ENCODE data around the gene NEMP2. TPM values are rescaled to one million over a fixed set of nuclear protein-coding genes. Genes with fewer than 3 reads are reported as not detected.

Gene NEMP2
- polyA plus RNA-seq, 1 donor from 2014 or later, result 1.1 TPM

DNA sequence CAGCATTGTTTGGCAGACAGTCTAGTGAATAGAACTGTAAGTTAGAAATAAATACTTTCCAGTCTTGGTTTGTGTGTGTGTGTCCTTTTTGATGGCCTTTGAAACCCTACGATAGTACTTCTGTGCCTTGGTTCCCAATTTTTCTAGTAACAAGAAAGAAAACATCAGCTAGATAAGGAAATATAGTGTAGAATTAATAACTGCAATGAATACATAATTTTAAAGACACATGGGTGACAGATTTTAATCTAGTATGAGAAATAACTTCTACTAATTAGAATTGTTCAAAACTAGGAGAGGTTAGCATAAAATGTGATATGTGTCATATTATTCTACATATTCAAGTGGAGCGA lies 44.5 kb upstream of the NEMP2 start:
- no peaks in the 10 kb centered on the region for H4K20me1 ChIP-seq (ENCODE audit: insufficient read depth)
- H2AFZ ChIP-seq (ENCODE audit: low read depth, low read length), result no peak overlapping the region
- no peaks in the 10 kb centered on the region for H3K79me2 ChIP-seq (replicated peaks; ENCODE audit: insufficient read depth, low read length)
- H3F3A ChIP-seq (ENCODE audit: insufficient read depth, low read length, poor library complexity, severe bottlenecking), result no peaks in the 10 kb centered on the region
- no peak overlapping the region for H3K9ac ChIP-seq (ENCODE audit: low read length)
- no peaks in the 10 kb centered on the region for H3K27me3 ChIP-seq (ENCODE audit: insufficient read depth, low read depth, low read length)
- no peak overlapping the region for H3K4me3 ChIP-seq (ENCODE audit: low read length)
- no peaks in the 10 kb centered on the region for H3K9me3 ChIP-seq (ENCODE audit: low read length)
- H3K9me2 ChIP-seq (ENCODE audit: insufficient read depth, low read length), result no peaks in the 10 kb centered on the region
- H3K27ac ChIP-seq (ENCODE audit: low read length), result no peak overlapping the region
- TF ChIP-seq SMC3 (conservative IDR thresholded peaks at IDR 0.05; ENCODE audit: poor library complexity) (no peak), RAD21 (conservative IDR thresholded peaks at IDR 0.05) (no peak), MXI1 (conservative IDR thresholded peaks at IDR 0.05; ENCODE audit: poor library complexity, severe bottlenecking) (no peak), EZH2 (IDR thresholded peaks at IDR 0.05; ENCODE audit: borderline replicate concordance, insufficient read depth, low read length, poor library complexity, severe bottlenecking) (no peak), TAF1 (IDR thresholded peaks at IDR 0.05; ENCODE audit: low read depth) (no peak), EP300 (conservative IDR thresholded peaks at IDR 0.05; ENCODE audit: poor library complexity, severe bottlenecking) (no peak), POLR2AphosphoS5 (IDR thresholded peaks at IDR 0.05) (no peak)
- TF ChIP-seq, protein P1, sequence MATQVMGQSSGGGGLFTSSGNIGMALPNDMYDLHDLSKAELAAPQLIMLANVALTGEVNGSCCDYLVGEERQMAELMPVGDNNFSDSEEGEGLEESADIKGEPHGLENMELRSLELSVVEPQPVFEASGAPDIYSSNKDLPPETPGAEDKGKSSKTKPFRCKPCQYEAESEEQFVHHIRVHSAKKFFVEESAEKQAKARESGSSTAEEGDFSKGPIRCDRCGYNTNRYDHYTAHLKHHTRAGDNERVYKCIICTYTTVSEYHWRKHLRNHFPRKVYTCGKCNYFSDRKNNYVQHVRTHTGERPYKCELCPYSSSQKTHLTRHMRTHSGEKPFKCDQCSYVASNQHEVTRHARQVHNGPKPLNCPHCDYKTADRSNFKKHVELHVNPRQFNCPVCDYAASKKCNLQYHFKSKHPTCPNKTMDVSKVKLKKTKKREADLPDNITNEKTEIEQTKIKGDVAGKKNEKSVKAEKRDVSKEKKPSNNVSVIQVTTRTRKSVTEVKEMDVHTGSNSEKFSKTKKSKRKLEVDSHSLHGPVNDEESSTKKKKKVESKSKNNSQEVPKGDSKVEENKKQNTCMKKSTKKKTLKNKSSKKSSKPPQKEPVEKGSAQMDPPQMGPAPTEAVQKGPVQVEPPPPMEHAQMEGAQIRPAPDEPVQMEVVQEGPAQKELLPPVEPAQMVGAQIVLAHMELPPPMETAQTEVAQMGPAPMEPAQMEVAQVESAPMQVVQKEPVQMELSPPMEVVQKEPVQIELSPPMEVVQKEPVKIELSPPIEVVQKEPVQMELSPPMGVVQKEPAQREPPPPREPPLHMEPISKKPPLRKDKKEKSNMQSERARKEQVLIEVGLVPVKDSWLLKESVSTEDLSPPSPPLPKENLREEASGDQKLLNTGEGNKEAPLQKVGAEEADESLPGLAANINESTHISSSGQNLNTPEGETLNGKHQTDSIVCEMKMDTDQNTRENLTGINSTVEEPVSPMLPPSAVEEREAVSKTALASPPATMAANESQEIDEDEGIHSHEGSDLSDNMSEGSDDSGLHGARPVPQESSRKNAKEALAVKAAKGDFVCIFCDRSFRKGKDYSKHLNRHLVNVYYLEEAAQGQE (IDR thresholded peaks at IDR 0.05; ENCODE audit: borderline replicate concordance), result no peak
- TF ChIP-seq, protein P2, sequence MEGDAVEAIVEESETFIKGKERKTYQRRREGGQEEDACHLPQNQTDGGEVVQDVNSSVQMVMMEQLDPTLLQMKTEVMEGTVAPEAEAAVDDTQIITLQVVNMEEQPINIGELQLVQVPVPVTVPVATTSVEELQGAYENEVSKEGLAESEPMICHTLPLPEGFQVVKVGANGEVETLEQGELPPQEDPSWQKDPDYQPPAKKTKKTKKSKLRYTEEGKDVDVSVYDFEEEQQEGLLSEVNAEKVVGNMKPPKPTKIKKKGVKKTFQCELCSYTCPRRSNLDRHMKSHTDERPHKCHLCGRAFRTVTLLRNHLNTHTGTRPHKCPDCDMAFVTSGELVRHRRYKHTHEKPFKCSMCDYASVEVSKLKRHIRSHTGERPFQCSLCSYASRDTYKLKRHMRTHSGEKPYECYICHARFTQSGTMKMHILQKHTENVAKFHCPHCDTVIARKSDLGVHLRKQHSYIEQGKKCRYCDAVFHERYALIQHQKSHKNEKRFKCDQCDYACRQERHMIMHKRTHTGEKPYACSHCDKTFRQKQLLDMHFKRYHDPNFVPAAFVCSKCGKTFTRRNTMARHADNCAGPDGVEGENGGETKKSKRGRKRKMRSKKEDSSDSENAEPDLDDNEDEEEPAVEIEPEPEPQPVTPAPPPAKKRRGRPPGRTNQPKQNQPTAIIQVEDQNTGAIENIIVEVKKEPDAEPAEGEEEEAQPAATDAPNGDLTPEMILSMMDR (IDR thresholded peaks at IDR 0.05; ENCODE audit: poor library complexity, severe bottlenecking), result no peak
- H3K4me2 ChIP-seq (ENCODE audit: low read length), result no peak overlapping the region
- H3K36me3 ChIP-seq (ENCODE audit: insufficient read depth, low read length), result no peaks in the 10 kb centered on the region

DNA sequence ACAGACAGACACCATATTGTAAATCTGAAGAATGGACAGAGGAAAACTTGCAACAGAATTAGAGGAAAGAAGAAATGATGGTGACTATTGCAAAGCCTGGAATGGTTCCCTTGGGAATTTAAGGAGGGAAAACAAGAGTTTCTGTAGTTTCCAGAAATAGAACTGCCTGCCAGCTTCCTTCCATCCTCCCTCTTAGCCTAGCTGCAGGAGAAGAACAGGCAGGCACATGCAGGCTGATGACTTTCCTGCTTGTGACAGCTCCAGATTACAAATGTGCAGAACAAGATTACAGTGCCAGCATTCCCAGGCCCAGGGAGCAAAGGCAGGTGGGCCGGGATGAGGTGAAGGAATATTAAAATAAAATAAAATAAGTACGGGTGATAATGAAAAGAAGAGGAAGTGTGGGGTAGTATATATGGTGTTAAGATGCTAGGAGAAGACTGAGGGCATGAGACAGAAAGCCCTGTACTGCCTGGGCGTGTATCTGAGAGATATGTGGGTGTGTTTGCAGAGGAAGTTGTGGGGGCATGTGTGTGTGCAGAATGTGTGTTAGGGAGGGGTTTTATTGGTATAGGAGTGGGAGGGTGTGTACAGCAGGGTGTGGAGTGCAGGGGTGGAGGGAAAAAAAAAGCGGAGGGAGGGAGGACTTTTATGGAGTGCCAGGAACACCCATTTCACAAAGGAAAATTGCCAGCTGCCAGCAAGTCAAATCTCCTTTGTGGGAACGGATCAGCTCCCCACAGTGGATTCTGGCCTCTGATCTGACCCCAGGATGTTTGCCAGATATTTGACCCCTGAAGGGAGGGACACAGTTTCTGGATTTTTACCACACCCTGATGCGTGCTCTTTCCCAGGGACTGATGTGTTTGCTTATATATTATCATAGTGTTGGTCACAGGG lies 43.9 kb upstream of the NEMP2 start:
- Histone ChIP-seq H3K27ac (ENCODE audit: low read length) (no peak overlapping the region), H4K20me1 (ENCODE audit: insufficient read depth) (no peaks in the 10 kb centered on the region), H3K4me2 (ENCODE audit: low read length) (no peak overlapping the region), H2AFZ (ENCODE audit: low read depth, low read length) (no peak overlapping the region), H3K9me3 (ENCODE audit: low read length) (no peaks in the 10 kb centered on the region), H3K9ac (ENCODE audit: low read length) (no peak overlapping the region), H3F3A (ENCODE audit: insufficient read depth, low read length, poor library complexity, severe bottlenecking) (no peaks in the 10 kb centered on the region), H3K79me2 (replicated peaks; ENCODE audit: insufficient read depth, low read length) (no peaks in the 10 kb centered on the region), H3K27me3 (ENCODE audit: insufficient read depth, low read depth, low read length) (no peaks in the 10 kb centered on the region), H3K9me2 (ENCODE audit: insufficient read depth, low read length) (no peaks in the 10 kb centered on the region), H3K4me3 (ENCODE audit: low read length) (no peak overlapping the region), H3K36me3 (ENCODE audit: insufficient read depth, low read length) (no peaks in the 10 kb centered on the region)
- TF ChIP-seq TAF1 (IDR thresholded peaks at IDR 0.05; ENCODE audit: low read depth), result no peak
- TF ChIP-seq RAD21 (conservative IDR thresholded peaks at IDR 0.05), result no peak
- no peak for TF ChIP-seq MXI1 (conservative IDR thresholded peaks at IDR 0.05; ENCODE audit: poor library complexity, severe bottlenecking)
- TF ChIP-seq POLR2AphosphoS5 (IDR thresholded peaks at IDR 0.05), result no peak
- TF ChIP-seq, protein P2 (IDR thresholded peaks at IDR 0.05; ENCODE audit: poor library complexity, severe bottlenecking), result no peak
- TF ChIP-seq, protein P1 (IDR thresholded peaks at IDR 0.05; ENCODE audit: borderline replicate concordance), result no peak
- TF ChIP-seq SMC3 (conservative IDR thresholded peaks at IDR 0.05; ENCODE audit: poor library complexity), result no peak
- TF ChIP-seq EZH2 (IDR thresholded peaks at IDR 0.05; ENCODE audit: borderline replicate concordance, insufficient read depth, low read length, poor library complexity, severe bottlenecking), result no peak
- TF ChIP-seq EP300 (conservative IDR thresholded peaks at IDR 0.05; ENCODE audit: poor library complexity, severe bottlenecking), result no peak
